H1 (cell line): ENCODE measurements around the gene BPIFB3. TPM values are rescaled to one million over a fixed set of nuclear protein-coding genes. Genes with fewer than 3 reads are reported as not detected.

Experiments
- CTCF ChIA-PET: fragments of 300-600 bp; sonication (Branson Sonifier 250); formaldehyde crosslinking; loops from one replicate; lab custom pipeline; 2021; ENCODE audit not compliant: partially characterized antibody; lab: Charles Lee
- POLR2A ChIA-PET: fragments of 300-600 bp; sonication (Branson Sonifier 250); formaldehyde crosslinking; loops from one replicate; lab custom pipeline; 2021; ENCODE audit warnings: inconsistent platforms; ENCODE audit not compliant: partially characterized antibody; lab: Charles Lee
- DNase-seq, 2 experiments: peaks; one replicate each; pipeline versions ENCODE4 v3.0.0 to v3.0.0-alpha.2; 2010 to 2022; ENCODE audit warnings: low spot score in 2 of 2, low read depth in 1 of 2, mixed read lengths in 1 of 2
- FAIRE-seq: peaks from 2 replicates; lab custom pipeline; 2011; peaks lifted over from hg19 to GRCh38; lab: Jason Lieb, UNC
- H2AFZ ChIP-seq: 2 replicates; pipeline ENCODE4 v1.8.1; 2012; ENCODE audit warnings: low read length, inconsistent platforms
- H2AK5ac ChIP-seq: 2 replicates; pipeline ENCODE4 v1.6.1; 2013; ENCODE audit warnings: low read depth, low read length
- H2BK120ac ChIP-seq: replicated peaks from 2 replicates; pipeline ENCODE3; 2013; ENCODE audit warnings: low read depth, low read length, inconsistent platforms
- H2BK12ac ChIP-seq: 2 replicates; pipeline ENCODE4 v1.6.1; 2013; ENCODE audit warnings: low read depth, low read length
- H2BK15ac ChIP-seq: 2 replicates; pipeline ENCODE4 v1.6.1; 2013; ENCODE audit warnings: low read length
- H2BK20ac ChIP-seq: 2 replicates; pipeline ENCODE4 v1.6.1; 2013; ENCODE audit warnings: low read length
- H2BK5ac ChIP-seq: 2 replicates; pipeline ENCODE4 v1.6.1; 2013; ENCODE audit warnings: low read depth, low read length
- H3K14ac ChIP-seq: 2 replicates; pipeline ENCODE4 v1.6.1; 2013; ENCODE audit warnings: inconsistent platforms; ENCODE audit not compliant: insufficient read length
- H3K18ac ChIP-seq: 2 replicates; pipeline ENCODE4 v1.6.1; 2013; ENCODE audit warnings: low read length; ENCODE audit errors: extremely low read depth
- H3K23ac ChIP-seq: 2 replicates; pipeline ENCODE4 v1.6.1; 2013; ENCODE audit warnings: inconsistent platforms; ENCODE audit not compliant: insufficient read length
- H3K23me2 ChIP-seq: 2 replicates; pipeline ENCODE4 v1.6.1; 2013; ENCODE audit warnings: low read depth, low read length
- H3K27ac ChIP-seq: 2 replicates; pipeline ENCODE4 v1.6.1; 2011; ENCODE audit warnings: low read depth, low read length, inconsistent platforms
- H3K27me3 ChIP-seq, 4 experiments: replicated peaks in 1 of 4; 1 replicate in 1 of 4; 2 replicates in 3 of 4; pipeline versions ENCODE4 v1.6.1 to v1.8.1; 2011 to 2013; ENCODE audit warnings: low read length in 3 of 4, mild to moderate bottlenecking in 3 of 4, inconsistent platforms in 2 of 4, mixed read lengths in 2 of 4, moderate library complexity in 1 of 4; ENCODE audit not compliant: control insufficient read depth in 3 of 4, insufficient read depth in 3 of 4; ENCODE audit errors: extremely low read depth in 1 of 4
- H3K36me3 ChIP-seq, 4 experiments: 2 replicates each; pipeline versions ENCODE4 v1.6.1 to v1.8.1; 2011 to 2013; ENCODE audit warnings: mild to moderate bottlenecking in 4 of 4, low read length in 3 of 4, moderate library complexity in 2 of 4, control low read depth in 1 of 4, inconsistent platforms in 1 of 4; ENCODE audit not compliant: insufficient read depth in 4 of 4, control insufficient read depth in 2 of 4
- H3K4ac ChIP-seq: replicated peaks from 2 replicates; pipeline ENCODE3; 2013; ENCODE audit warnings: low read length, low read depth, mixed read lengths, inconsistent platforms; ENCODE audit not compliant: insufficient read length
- H3K4me1 ChIP-seq, 4 experiments: replicated peaks in 1 of 4; 1 replicate in 1 of 4; 2 replicates in 3 of 4; pipeline versions ENCODE4 v1.6.1 to v1.8.1; 2011 to 2013; ENCODE audit warnings: low read length in 3 of 4, inconsistent platforms in 2 of 4, mixed read lengths in 1 of 4; ENCODE audit not compliant: insufficient read depth in 4 of 4, control insufficient read depth in 3 of 4
- H3K4me2 ChIP-seq, 2 experiments: 2 replicates each; pipeline versions ENCODE4 v1.6.1 to v1.8.1; 2011 to 2013; ENCODE audit warnings: low read depth in 2 of 2, low read length in 2 of 2, control low read depth in 1 of 2, inconsistent platforms in 1 of 2, mild to moderate bottlenecking in 1 of 2; ENCODE audit not compliant: insufficient read depth in 1 of 2
- H3K4me3 ChIP-seq, 4 experiments: fragments of 200-600, 300-600 bp in 1 of 4; sonication (generic), shearing (Covaris generic), sonication (Bioruptor Twin) in 1 of 4; 2 replicates each; pipeline versions ENCODE4 v1.5.1 to v1.8.1; 2011 to 2016; ENCODE audit warnings: low read length in 4 of 4, low read depth in 3 of 4, control low read depth in 2 of 4, inconsistent platforms in 2 of 4, mild to moderate bottlenecking in 2 of 4, mixed read lengths in 1 of 4, moderate library complexity in 1 of 4; ENCODE audit not compliant: insufficient read depth in 2 of 4; ENCODE audit errors: extremely low read depth in 1 of 4
- H3K56ac ChIP-seq: replicated peaks from 2 replicates; pipeline ENCODE3; 2013; ENCODE audit warnings: low read depth, mild to moderate bottlenecking, mixed read lengths, low read length, inconsistent platforms; ENCODE audit not compliant: insufficient read length
- H3K79me1 ChIP-seq: 2 replicates; pipeline ENCODE4 v1.6.1; 2013; ENCODE audit warnings: low read depth, low read length, control low read depth
- H3K79me2 ChIP-seq, 2 experiments: 2 replicates each; pipeline versions ENCODE4 v1.6.1 to v1.8.1; 2012 to 2013; ENCODE audit warnings: low read length in 2 of 2, mild to moderate bottlenecking in 2 of 2, inconsistent platforms in 1 of 2; ENCODE audit not compliant: insufficient read depth in 2 of 2, control insufficient read depth in 1 of 2
- H3K9ac ChIP-seq, 4 experiments: replicated peaks in 1 of 4; 1 replicate in 1 of 4; 2 replicates in 3 of 4; pipeline versions ENCODE4 v1.6.1 to v1.8.1; 2011 to 2013; ENCODE audit warnings: low read depth in 3 of 4, low read length in 3 of 4, control low read depth in 2 of 4, mild to moderate bottlenecking in 2 of 4, moderate library complexity in 2 of 4, inconsistent platforms in 1 of 4; ENCODE audit errors: extremely low read depth in 1 of 4
- H3K9me3 ChIP-seq, 2 experiments: 2 replicates each; pipeline versions ENCODE4 v1.6.1 to v1.8.1; 2012 to 2013; ENCODE audit warnings: mild to moderate bottlenecking in 2 of 2, moderate library complexity in 2 of 2, control low read depth in 1 of 2, inconsistent platforms in 1 of 2, low read depth in 1 of 2, low read length in 1 of 2, mixed read lengths in 1 of 2; ENCODE audit not compliant: insufficient read depth in 2 of 2
- H4K20me1 ChIP-seq, 2 experiments: replicated peaks in 1 of 2; 2 replicates each; pipeline versions ENCODE3 to v1.8.1; 2011 to 2013; ENCODE audit warnings: inconsistent platforms in 2 of 2, low read length in 2 of 2, mild to moderate bottlenecking in 1 of 2; ENCODE audit not compliant: insufficient read depth in 2 of 2, control insufficient read depth in 1 of 2
- H4K5ac ChIP-seq: 2 replicates; pipeline ENCODE4 v1.6.1; 2013; ENCODE audit warnings: low read length, low read depth, mixed read lengths, inconsistent platforms; ENCODE audit not compliant: insufficient read length
- H4K8ac ChIP-seq: 2 replicates; pipeline ENCODE4 v1.8.0; 2013; ENCODE audit warnings: mild to moderate bottlenecking, moderate library complexity, low read length, inconsistent platforms; ENCODE audit not compliant: insufficient read depth; ENCODE audit errors: extremely low read depth
- H4K91ac ChIP-seq: replicated peaks from 2 replicates; pipeline ENCODE3; 2013; ENCODE audit warnings: low read length, mixed read lengths, inconsistent platforms; ENCODE audit not compliant: insufficient read length
- WGBS, 2 experiments: shearing (Covaris generic) in 1 of 2; methylation state at CpG; one replicate each; pipeline versions ENCODE4 v1.1.6 to v1.1.7; 2013 to 2015; ENCODE audit warnings: low lambda C conversion rate in 2 of 2, mixed read lengths in 2 of 2, inconsistent platforms in 1 of 2, low coverage in 1 of 2, missing lambda C conversion rate in 1 of 2; ENCODE audit not compliant: insufficient replicate concordance in 2 of 2, insufficient coverage in 1 of 2, insufficient read length in 1 of 2; ENCODE audit errors: extremely low coverage in 1 of 2, missing lambda C conversion rate in 1 of 2; 5-methylcytosine and 5-hydroxymethylcytosine counted together
- polyA plus RNA-seq, 7 experiments: library from polyadenylated mRNA; depleted of rRNA in 3 of 7; stranded (reverse) in 5 of 7; unstranded in 2 of 7; fragments of >200 nt in 5 of 7; fragments of 200-250 nt in 2 of 7; gene quantifications; 1 replicate in 5 of 7; 2 replicates in 1 of 7; 4 replicates in 1 of 7; pipeline versions ENCODE4 v1.2.1 to v1.2.3, GENCODE V29; 2011 to 2013; ENCODE audit warnings: missing spikeins in 2 of 7, mixed read lengths in 2 of 7
- total RNA-seq: library from RNA; stranded (reverse); fragmentation: NEBNext Ultra II Directional; extraction: Animal tissue kit (Norgen Biotek cat#: 25700); gene quantifications from 2 replicates; pipeline ENCODE4 v1.2.1, GENCODE V29; 2021

Gene BPIFB3
- total and polyA plus RNA-seq, 2 of the 8 experiments (the other 6 are each of a cell fraction or from before 2014, with no cell fraction given): not detected

DNA sequence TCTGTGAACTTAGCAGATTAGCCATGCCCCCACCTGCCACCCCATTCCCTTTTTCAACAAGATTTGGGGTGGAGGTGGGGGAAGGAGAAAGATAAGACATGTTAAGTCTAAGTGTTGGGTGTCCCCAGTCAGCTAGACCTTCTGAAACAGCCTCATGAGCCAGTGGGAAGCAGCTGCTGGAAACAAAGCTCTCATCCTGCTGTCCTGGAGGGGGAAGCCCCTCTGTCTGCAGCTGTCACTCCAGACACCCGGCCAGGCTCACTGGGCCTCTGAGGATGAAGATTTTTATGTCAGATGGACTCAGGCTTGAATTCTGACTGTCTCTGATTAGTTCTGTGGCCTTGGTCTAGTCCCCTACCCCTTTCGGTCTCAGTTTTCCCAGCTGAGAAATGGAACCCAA is 1.1 kb downstream of the BPIFB3 start:
- H3K23ac ChIP-seq: no peak overlapping the region
- no peaks in the 10 kb centered on the region for H3K27me3 ChIP-seq
- no peak overlapping the region for H3K4ac ChIP-seq
- H2AFZ ChIP-seq: no peak overlapping the region
- H4K91ac ChIP-seq: no peak overlapping the region
- H3K79me2 ChIP-seq: no peaks in the 10 kb centered on the region
- no peak overlapping the region for H2AK5ac ChIP-seq
- H3K9me3 ChIP-seq: no peaks in the 10 kb centered on the region
- no peaks in the 10 kb centered on the region for H4K20me1 ChIP-seq
- FAIRE-seq (no peak), DNase-seq (no peak)
- no peak overlapping the region for H3K18ac ChIP-seq
- H2BK15ac ChIP-seq: no peak overlapping the region
- H3K36me3 ChIP-seq: no peaks in the 10 kb centered on the region
- no peak overlapping the region for H2BK12ac ChIP-seq
- ChIA-PET CTCF (interaction anchor here (0.6 to 1.4 kb wide), 5 partner anchors 13 to 557 kb away, joined by 3 read pairs; no protein-coding TSS in a partner anchor), POLR2A (no interaction called here)
- peaks cover 0 to 4% (median 2%) of the 10 kb centered on the region in 4 experiments; a peak in 3 of 7 replicates for H3K4me1 ChIP-seq
- no peak overlapping the region for H3K9ac ChIP-seq
- no peak overlapping the region for H2BK20ac ChIP-seq
- H4K5ac ChIP-seq: no peak overlapping the region
- H2BK5ac ChIP-seq: no peak overlapping the region
- no peak overlapping the region for H3K4me2 ChIP-seq
- no peak overlapping the region for H3K56ac ChIP-seq
- H3K4me3 ChIP-seq: no peak overlapping the region
- no peak overlapping the region for H4K8ac ChIP-seq
- no peaks in the 10 kb centered on the region for H3K23me2 ChIP-seq
- 83% methylated on average over 2 of the region's 2 CpGs; no CpG with 5 or more reads in 1 of the 2 experiments for WGBS, 2 experiments
- no peak overlapping the region for H2BK120ac ChIP-seq
- H3K79me1 ChIP-seq: no peaks in the 10 kb centered on the region
- no peak overlapping the region for H3K14ac ChIP-seq
- no peak overlapping the region for H3K27ac ChIP-seq
